MCF 10A (cell line): ENCODE results near the gene USP9X. TPM values are rescaled to one million over a fixed set of nuclear protein-coding genes. Genes with fewer than 3 reads are reported as not detected.
"Not testable (repeated sequence)": the region's sequence is repeated elsewhere in the genome, so short reads cannot be mapped to it uniquely, and the experiment has no call there.

Experiments
- BruUV-seq: library from RNA; stranded (reverse); fragments of 400-500 nt; replicated peaks from 2 replicates; lab custom pipeline; 2021; lab: Mats Ljungman, UMichigan
- CTCF ChIA-PET: fragments of 300-600 bp; sonication (Branson Sonifier 250); formaldehyde crosslinking; extraction: SDS; loops from one replicate; lab custom pipeline; 2021; ENCODE audit warnings: antibody characterized with exemption, inconsistent platforms; lab: Yijun Ruan, JAX
- POLR2A ChIA-PET: fragments of 300-600, 350-650 bp; sonication (Branson Sonifier 250); formaldehyde crosslinking; extraction: SDS; loops from one replicate; lab custom pipeline; 2020; ENCODE audit warnings: antibody characterized with exemption, inconsistent platforms; lab: Yijun Ruan, JAX
- DNase-seq: peaks from one replicate; pipeline ENCODE4 v3.0.0-alpha.2; 2018; ENCODE audit not compliant: unreplicated experiment
- H3K27ac Mint-ChIP-seq: one replicate; pipeline ENCODE4 v1.8.0; 2022; ENCODE audit warnings: mild to moderate bottlenecking, low read depth, mixed read lengths; ENCODE audit not compliant: unreplicated experiment
- H3K27me3 Mint-ChIP-seq: one replicate; pipeline ENCODE4 v1.8.0; 2022; ENCODE audit warnings: mixed read lengths; ENCODE audit not compliant: insufficient read depth, unreplicated experiment
- H3K36me3 Mint-ChIP-seq: one replicate; pipeline ENCODE4 v1.8.0; 2022; ENCODE audit warnings: mild to moderate bottlenecking, moderate library complexity, mixed read lengths; ENCODE audit not compliant: insufficient read depth, unreplicated experiment
- H3K4me1 Mint-ChIP-seq: one replicate; pipeline ENCODE4 v1.8.0; 2022; ENCODE audit warnings: mixed read lengths; ENCODE audit not compliant: insufficient read depth, unreplicated experiment
- H3K4me3 Mint-ChIP-seq: one replicate; pipeline ENCODE4 v1.8.0; 2022; ENCODE audit warnings: mild to moderate bottlenecking, moderate library complexity, mixed read lengths; ENCODE audit not compliant: unreplicated experiment
- H3K9me3 Mint-ChIP-seq: one replicate; pipeline ENCODE4 v1.8.0; 2022; ENCODE audit warnings: mixed read lengths; ENCODE audit not compliant: unreplicated experiment
- intact Hi-C: fragments of 100-400 bp; cut with micrococcal nuclease; formaldehyde crosslinking; loops from 2 replicates; pipeline ENCODE4 v1.14.1; 2022
- total RNA-seq: library from RNA; stranded (reverse); gene quantifications from 2 replicates; pipeline ENCODE4 v1.2.3, GENCODE V29; 2022
- TF ChIP-seq, protein P1 (sequence below): fragments of 200-600 bp; IDR thresholded peaks from one replicate; pipeline ENCODE4 v1.8.0; 2022; ENCODE audit warnings: antibody characterized with exemption, mild to moderate bottlenecking; ENCODE audit not compliant: unreplicated experiment

Gene USP9X
- total RNA-seq, 1 experiment from 2014 or later = 77.9 TPM

DNA sequence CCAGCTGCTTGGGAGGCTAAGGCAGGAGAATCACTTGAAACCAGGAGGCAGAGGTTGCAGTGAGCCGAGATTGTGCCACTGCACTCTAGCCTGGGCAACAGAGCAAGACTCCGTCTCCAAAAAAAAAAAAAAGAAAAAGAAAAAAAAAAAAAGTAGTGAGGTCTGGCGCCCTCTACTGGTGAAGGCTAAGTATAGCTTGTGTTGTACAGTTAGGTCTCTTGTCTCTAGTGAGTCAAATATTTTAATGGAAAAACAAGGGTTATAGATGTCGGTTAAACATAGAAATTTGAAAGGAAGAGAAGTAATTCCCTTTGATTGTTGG lies 29.8 kb downstream of the USP9X start:
- Mint-ChIP-seq H3K4me1 (peaks cover 17% of the 10 kb centered on the region), H3K27me3 (peaks cover 22% of the 10 kb centered on the region)
- H3K4me3 Mint-ChIP-seq, BruUV-seq, H3K36me3 Mint-ChIP-seq, H3K9me3 Mint-ChIP-seq, H3K27ac Mint-ChIP-seq: not testable (repeated sequence)
- ChIA-PET CTCF (interaction anchor here (0.5 to 3.5 kb wide), 49 partner anchors 9 to 1846 kb away, joined by 3 to 34 read pairs (median 3); no protein-coding TSS in a partner anchor), POLR2A (interaction anchor here (1.0 to 2.8 kb wide), 3 partner anchors 29 to 381 kb away, joined by 3 to 14 read pairs (median 5); partner anchors contain the start of gene USP9X)
- DNase-seq = peak; percentile 70
- intact Hi-C loops = loop anchor here (1.0 to 10.0 kb wide), 6 partner anchors 190 to 570 kb away; no protein-coding TSS in a partner anchor
- TF ChIP-seq, protein P1, sequence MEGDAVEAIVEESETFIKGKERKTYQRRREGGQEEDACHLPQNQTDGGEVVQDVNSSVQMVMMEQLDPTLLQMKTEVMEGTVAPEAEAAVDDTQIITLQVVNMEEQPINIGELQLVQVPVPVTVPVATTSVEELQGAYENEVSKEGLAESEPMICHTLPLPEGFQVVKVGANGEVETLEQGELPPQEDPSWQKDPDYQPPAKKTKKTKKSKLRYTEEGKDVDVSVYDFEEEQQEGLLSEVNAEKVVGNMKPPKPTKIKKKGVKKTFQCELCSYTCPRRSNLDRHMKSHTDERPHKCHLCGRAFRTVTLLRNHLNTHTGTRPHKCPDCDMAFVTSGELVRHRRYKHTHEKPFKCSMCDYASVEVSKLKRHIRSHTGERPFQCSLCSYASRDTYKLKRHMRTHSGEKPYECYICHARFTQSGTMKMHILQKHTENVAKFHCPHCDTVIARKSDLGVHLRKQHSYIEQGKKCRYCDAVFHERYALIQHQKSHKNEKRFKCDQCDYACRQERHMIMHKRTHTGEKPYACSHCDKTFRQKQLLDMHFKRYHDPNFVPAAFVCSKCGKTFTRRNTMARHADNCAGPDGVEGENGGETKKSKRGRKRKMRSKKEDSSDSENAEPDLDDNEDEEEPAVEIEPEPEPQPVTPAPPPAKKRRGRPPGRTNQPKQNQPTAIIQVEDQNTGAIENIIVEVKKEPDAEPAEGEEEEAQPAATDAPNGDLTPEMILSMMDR = peak; percentile 76

DNA sequence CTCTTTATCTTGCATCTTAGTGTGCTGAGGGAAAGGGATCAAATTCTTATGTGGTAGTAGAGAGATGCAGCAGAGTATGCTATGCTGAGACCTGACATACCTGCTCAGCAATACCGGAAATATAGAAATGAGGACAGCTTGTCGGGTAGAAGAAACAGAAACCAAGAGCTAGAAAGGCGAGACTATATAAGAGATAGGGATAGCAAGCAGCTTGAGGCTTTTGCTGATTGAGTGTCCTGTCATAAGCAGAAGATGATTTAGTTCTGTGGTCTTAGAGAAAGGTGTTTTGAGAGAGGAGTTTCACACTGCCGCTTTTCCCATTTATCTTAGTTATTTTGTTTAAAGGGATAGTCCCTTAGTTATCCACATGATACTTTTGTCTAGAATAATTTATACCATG lies 31.7 kb downstream of the USP9X start:
- ChIA-PET CTCF (interaction anchor here (0.6 to 3.5 kb wide), 4 partner anchors 20 to 465 kb away, joined by 3 to 34 read pairs (median 14); no protein-coding TSS in a partner anchor), POLR2A (interaction anchor here (0.6 to 2.8 kb wide), 4 partner anchors 29 to 107 kb away, joined by 3 to 14 read pairs (median 3); partner anchors contain the start of gene USP9X)
- intact Hi-C loops = loop anchor here (5.0 to 10.0 kb wide), 4 partner anchors 192 to 572 kb away; no protein-coding TSS in a partner anchor
- TF ChIP-seq, protein P1 = no peak
- Mint-ChIP-seq H3K4me3 (peak overlapping the region; percentile 7), H3K36me3 (peaks cover 6% of the 10 kb centered on the region), H3K4me1 (peaks cover 14% of the 10 kb centered on the region), H3K27me3 (peaks cover 3% of the 10 kb centered on the region), H3K27ac (no peak overlapping the region), H3K9me3 (no peaks in the 10 kb centered on the region)
- BruUV-seq = no TSS peak
- no peak for DNase-seq

DNA sequence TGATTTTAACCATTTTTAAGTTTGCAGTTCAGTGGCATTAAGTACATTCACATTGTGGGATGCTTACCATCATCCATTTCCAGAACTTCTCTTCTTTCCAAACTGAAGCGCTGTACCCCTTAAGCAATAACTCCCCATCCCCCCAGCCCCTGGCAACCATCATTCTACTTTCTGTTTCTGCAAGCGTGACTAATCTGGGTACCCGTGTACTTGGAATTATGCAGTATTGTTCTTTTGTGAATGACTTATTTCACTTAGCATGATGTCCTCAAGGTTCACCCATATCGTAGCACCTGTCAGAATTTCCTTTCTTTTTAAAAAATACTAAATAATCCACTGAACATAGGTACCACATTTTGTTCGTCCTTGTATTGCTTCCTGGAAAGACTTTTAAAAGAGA lies 32.9 kb downstream of the USP9X start:
- no peak overlapping the region for H3K27ac Mint-ChIP-seq
- H3K4me1 Mint-ChIP-seq = peaks cover 22% of the 10 kb centered on the region
- no TSS peak for BruUV-seq

DNA sequence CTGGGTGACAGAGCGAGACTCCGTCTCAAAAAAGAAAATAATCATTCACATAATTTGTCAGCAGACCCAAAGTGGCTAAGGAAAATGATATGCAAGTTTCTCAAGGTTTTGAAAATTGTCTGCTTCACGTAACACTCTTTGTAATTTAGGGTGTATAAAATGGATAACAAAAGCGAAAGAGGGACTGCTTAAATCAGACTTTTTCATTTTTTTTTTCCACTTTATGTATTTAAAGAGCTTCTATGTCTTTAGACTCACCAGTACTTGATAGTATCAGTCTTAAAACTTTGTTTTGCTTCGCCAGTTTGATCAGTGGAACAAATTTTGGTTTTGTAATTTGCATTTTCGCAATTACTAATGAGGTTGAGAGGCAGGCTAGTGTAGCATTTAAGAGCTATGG lies 34.6 kb downstream of the USP9X start:
- H3K27ac Mint-ChIP-seq = no peak overlapping the region
- ChIA-PET POLR2A (interaction anchor here (0.8 kb wide), 1 partner anchor 15 kb away, joined by 3 read pairs; no protein-coding TSS in a partner anchor), CTCF (interaction anchor here (0.6 to 1.1 kb wide), 4 partner anchors 28 to 576 kb away, joined by 3 to 7 read pairs (median 4); no protein-coding TSS in a partner anchor)
- no peak overlapping the region for H3K4me3 Mint-ChIP-seq
- BruUV-seq = no TSS peak
- peaks cover 22% of the 10 kb centered on the region for H3K4me1 Mint-ChIP-seq
- H3K36me3 Mint-ChIP-seq = peaks cover 17% of the 10 kb centered on the region
- no peaks in the 10 kb centered on the region for H3K27me3 Mint-ChIP-seq
- TF ChIP-seq, protein P1 = no peak
- no peaks in the 10 kb centered on the region for H3K9me3 Mint-ChIP-seq
- intact Hi-C loops = loop anchor here (5.0 to 10.0 kb wide), 4 partner anchors 195 to 575 kb away; no protein-coding TSS in a partner anchor
- no peak for DNase-seq

More for the DNA sequence above, 32.9 kb downstream of the USP9X start:
- POLR2A ChIA-PET = no interaction called here
- intact Hi-C loops = loop anchor here (5.0 to 10.0 kb wide), 4 partner anchors 193 to 573 kb away; no protein-coding TSS in a partner anchor
- Mint-ChIP-seq H3K4me3 (no peak overlapping the region), H3K36me3 (peaks cover 6% of the 10 kb centered on the region), H3K27me3 (no peaks in the 10 kb centered on the region), H3K9me3 (no peaks in the 10 kb centered on the region)
- CTCF ChIA-PET = no interaction called here
- TF ChIP-seq, protein P1 = no peak
- DNase-seq = no peak
